GF-D8 (cell line): ENCODE measurements around the gene TNFAIP1.

Source experiments
- DNase-seq: peaks from one replicate; lab custom pipeline; 2025; lab: John Stamatoyannopoulos, UW

TNFAIP1 gene

DNA sequence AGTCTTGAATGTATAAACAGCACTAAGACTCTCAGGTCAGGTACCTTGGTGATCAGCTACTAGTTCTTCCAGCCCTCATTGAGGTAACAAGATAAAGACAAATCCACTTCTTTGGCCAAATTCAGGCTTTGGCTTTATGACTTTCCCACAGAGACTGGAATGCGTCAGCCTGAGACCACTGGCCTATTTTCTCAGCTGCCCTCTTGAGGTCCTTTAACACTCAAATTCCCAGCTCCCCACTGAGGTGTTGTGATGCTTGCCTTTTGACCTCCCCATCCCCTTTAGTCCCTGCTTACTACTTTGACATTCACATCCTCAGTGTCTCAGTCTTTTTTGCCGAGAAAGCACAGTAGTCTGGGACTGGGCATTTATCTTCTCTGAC lies 10.6 kb downstream of the TNFAIP1 start:
- no peak for DNase-seq

DNA sequence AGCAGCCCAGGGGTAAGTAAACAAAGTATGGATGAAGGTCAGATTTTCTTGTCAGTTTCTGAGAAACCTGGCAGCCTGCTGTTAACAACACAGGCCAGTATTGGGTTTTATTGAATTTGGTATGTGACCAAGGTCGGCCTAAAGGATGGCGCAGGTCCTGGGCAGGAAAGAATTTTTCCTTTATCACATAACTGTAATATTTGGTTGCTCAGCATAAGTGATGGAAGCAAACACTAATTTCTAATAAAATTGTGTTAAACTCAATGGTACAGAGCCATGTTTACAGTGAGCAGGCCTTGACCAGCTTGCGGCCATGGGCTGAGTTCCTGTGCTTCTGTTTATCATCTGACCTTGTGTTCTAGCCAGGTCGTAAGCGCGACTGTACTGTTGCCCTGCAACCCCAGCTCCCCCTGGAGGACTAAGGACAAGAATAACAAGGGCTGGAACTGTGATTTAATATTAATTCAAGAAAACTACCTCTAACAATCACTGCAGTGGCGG lies 11.2 kb downstream of the TNFAIP1 start:
- DNase-seq: no peak

DNA sequence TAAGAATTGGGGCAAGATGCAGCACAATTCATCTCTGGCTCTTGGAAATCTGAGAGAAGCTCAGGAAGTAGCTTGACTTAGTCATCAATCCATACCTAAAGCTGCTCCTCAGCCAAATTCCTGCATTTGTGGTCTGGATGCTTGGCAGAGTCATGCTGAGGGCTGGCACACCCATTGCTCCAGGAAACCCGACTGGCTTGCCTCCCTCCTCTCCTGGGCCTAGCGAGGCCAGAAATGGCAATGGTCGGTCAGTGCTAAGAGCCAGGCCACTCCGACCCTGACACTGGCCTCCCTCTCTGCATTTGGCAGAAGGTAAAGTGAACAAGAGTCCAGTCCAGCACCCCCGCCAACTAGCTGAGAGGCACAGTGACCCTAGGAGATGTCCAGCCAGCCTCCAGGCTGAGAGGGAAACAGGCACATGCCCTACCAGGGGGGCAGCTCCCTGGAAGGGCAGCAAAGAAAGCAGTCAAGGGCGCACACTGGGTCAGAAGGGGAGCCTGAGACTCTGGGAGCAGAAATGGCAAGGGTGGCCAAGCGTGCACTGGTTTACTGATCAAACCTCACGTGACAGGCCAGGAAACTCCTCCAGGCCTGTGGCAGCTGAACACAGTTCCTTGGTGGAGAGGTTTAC lies 11.8 kb downstream of the TNFAIP1 start:
- DNase-seq: no peak

DNA sequence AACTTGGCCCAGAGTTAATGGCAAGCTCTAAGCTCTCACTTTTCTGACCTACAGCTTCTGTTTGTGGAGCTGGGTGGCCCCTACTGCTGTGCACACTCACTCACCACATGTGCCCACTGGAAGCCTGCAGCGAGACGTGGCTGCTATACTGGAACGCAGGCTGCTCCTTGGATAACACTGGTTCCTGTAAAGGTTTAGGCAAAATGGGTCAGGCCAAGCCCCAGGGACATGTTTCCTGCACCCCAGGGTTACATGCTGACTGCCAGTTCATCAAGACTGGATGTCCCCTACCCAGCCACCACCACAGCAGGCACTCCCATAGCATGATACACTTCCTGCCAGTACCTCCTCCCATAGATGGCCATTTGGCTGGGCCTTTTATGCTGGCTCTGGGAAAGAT lies 13.4 kb downstream of the TNFAIP1 start:
- no peak for DNase-seq

DNA sequence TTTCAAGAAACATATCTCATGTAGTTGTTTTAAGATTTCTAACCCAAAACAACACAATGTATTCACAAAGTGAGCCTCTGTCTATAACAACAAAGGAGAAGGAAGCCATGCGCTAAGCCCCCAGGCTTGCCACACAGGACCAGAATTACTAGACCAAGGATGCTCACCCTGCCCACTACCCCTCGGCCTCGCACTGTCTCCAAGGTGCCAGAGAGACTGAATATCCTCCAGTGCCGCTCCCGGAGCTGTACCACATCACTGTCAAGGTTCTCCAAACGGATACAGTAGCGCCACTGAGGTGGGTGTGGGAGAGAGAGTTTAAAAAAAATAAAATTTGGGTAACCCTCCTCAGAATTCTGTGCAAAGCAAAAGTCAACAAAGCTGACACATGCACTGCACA lies 14.7 kb downstream of the TNFAIP1 start:
- no peak for DNase-seq

DNA sequence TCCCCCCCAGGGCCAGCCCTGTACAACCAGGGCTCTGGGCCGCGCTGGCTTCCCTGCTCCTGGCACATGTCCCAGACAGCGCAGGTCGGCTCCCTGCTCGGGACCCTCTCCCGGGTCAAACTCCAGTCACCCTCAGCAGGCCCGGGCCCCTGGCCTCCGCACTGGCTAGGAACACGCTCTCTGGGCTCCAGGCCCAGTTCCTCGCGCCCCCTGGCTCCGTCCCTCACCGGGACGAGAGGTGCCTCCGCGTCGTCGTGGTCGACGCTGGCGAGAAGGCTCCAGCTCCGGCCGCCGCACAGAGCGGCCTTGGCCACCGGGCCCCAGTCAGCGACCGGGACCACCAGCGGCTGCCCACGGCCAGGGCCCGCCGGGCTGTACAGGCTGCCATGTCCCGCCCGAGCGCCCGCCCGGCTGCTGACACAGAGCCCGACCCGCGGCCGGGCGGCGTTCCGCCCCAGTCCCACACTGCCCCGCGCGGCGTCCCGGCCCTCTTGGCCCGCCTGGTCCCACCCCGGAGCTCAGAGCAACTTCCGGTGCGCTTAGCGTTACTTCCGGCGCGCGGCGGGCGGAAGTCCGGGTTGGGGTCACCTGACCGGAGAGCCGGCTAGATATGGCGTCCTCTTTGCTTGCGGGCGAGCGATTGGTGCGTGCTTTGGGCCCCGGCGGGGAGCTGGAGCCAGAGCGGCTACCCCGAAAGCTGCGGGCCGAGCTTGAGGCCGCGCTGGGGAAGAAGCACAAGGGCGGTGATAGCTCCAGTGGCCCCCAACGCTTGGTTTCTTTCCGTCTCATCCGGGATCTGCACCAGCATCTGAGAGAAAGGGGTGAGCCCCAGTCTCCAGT lies 21.7 kb downstream of the TNFAIP1 start, which contains the start of gene POLDIP2:
TSS of gene POLDIP2 (minus strand) at position 467 of the 840 bp plus-strand sequence. CDS start at position 388, 79 bp downstream.
- peak; percentile 53 for DNase-seq

DNA sequence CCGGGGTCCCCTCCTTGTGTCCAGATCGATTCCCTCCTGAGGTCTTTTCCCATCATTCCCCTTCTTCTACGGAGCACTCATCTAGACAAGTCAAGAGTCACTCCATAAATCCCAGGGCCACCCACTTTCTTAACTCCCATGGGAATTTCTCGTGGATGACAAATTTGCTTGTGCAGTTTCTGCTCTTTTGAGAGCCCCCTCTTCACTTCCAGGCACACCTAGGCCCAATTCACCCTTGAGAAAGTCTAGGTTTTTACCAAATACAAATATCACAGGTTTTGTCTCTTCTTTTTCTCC lies 22.3 kb downstream of the TNFAIP1 start:
- no peak for DNase-seq

DNA sequence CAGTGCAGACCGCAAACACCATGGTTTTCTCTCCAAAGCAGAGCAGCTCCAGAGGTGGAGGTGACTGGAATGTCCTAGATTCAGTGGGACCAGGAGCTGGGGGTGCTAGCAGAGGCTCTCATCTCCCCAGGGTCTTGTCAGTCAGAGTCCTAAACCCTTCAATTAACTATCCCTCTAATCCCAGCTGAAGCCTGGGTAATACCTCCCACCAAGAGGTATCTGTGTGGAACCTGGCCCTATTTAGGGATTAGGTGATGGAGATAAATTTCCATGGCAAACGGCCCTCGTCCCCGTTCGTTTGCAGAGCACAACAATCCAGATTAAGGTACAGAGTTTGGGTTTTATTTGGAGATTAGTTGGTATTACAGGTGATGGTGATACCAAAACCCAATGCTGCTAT lies 27.6 kb downstream of the TNFAIP1 start:
- DNase-seq: no peak

DNA sequence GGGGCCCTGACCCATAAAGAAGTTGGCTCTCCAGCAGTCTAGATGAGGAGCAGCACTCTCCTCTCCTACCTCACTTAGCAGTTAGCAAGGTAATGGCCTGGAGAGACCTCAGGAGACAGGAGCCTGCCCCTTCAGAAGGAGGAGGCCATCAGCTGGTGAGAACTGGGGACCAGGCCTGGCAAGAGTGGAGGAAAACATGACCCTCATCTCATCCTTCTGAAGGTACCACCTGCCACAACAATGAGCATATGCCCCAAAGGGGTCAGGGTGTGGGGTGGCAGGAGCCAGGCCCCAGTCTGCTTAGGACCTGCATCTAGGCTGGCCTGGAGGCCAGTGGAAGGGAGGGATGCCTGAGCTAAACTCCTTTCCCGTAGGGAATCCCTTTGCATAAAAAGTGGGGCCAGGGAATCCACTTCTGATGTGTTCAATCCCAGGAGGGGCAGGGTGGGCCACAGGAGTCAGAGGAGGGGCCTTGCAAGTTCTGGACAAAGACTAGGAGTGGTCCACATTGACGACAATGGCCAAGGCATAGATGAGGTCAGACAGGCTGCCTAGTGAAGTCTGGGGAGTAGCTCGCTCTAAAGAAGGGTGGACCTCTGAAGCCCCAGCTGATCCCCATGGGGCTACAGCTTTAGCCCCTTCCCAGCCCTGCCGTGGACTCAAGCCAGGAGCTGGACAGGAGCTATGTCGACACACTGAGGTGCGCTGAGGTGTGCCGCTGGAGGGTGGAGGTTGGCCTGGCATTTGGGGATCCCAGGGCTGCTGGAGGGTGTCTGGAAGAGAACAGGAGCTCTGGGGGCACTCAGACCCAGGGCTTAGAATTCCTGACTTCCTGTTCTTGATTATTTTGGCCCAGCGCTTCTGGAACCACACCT lies 28.5 kb downstream of the TNFAIP1 start:
- no peak for DNase-seq

DNA sequence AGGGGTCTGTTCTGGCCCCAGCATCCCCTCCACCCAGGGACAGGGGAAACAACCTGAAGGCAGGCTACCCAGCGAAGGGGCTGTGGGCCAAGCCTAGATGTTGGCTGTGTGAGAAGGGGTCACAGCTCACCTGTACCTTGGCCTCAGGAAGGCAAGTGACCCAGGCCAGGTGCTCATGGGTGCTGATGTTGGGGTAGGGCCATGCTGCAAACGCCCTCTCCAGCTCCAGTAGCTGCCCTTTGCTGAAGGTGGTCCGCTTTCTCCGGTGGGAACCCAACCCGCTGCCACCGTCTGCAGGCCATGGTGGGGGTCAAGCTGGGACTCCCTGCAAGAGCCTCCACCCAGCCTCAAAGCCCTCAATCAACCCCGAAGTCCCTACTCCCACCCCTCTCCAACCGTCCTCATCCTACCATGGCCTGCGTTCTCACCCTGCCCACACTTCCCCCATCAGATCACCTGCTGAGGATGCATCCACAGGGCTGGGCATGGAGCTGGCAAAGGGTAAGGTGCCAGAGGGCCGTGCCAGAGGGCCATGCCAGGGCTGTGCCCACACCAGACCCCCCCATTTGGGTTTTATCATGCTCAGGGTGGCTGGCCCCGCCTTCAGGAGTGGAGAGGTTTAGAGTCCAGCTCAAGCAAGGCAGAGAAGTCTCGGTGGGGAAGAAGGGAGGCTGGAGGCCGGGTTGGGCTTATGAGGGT lies 29.3 kb downstream of the TNFAIP1 start, which contains the start of gene SEBOX:
TSS of gene SEBOX (minus strand) at position 535 of the 699 bp plus-strand sequence. CDS start at position 487, 48 bp downstream.
- DNase-seq: no peak

DNA sequence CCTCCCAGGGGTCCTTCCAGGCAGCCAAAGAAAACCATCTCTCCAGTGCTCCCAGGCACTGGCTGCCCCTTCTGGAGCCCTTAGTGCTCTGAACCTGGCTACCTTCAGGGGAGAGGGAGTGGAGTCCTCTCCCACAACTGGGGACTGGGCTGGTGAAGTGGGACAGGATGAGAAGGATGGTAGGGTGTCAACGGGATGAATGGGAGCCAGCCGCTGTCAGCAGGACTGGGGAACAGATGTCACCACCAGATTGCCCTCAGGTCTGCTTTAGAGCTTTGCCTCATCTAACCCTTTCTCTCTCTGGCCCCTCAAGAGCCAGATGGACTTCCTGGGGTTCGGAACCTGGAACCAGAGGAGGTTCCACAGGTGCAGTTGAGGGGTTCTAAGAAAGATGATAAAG lies 29.9 kb downstream of the TNFAIP1 start:
- no peak for DNase-seq

DNA sequence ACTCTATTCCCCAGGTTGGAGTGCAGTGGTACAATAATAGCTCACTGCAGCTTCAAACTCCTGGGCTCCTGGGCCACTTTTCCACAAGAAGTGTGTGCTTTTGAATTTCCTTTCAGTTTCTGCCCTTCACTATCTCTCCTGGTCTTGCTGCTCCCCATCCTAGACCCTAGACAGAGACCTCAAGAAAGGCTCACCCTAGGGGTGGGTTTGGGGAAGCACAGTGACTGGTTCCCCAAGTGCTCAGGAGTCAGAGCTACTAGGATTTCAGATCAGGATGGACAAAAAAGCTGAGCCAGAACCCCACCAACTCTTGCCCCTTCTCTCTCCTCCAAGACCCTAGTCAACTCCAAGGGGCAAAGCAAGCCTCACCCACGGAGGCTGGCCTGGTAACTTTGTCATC lies 31.0 kb downstream of the TNFAIP1 start:
- no peak for DNase-seq

DNA sequence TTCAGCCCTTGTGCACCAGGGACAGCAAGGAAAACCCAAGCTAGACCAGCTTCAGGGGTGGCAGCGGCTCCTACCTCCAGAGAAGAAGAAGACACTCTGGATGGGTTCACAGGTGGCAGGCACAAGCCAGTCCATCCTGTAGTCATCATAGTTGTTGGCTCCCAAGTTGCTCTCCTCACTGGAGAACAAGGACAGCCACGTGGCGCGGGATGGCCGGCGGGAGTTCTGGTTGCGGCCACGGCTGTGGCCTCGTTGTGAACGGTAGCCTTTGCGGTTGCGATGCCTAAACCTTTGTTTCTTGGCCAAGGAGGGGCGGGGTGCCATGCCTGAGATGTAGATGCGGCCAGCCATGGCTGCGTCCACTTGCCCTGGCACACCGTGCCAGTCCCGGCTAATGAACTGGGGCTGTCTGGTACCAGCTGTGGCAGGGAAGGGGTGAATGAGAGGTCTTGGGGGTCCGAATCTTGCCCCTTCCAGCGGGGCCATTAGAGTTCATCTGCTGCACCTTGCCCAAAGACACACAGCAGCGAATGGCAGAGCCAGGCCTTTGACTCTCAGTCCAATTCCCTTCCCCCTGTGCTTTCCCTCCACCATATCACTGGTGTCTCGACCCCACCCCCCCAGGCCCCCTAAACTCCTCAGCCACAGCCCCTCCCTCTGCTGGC lies 32.2 kb downstream of the TNFAIP1 start:
- DNase-seq: no peak

DNA sequence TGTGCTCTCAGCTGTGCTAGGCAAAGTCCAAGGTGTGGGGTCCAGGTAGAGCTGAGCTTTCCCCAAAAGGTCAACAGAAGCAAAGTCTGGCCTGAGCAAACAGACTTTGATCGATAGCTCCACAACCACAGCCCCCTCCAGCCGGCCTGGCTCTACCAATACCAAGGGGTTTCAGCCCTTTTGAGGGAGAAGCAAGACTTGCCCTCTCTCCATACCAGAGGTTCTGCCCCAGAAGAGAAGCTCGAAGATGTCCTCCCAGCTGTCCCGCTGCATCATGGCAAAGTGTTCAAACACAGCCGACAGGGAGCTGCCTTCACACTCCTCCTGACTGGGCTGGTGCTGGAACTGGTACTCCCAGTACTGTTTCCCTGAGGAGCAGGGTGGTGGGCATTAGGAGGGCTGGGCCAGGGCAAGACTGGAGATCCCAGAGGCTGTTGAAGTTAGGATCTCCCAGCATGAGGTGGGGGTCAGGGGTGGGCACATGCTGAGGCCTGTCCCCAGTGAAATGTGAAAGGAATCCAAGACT lies 32.8 kb downstream of the TNFAIP1 start:
- no peak for DNase-seq

DNA sequence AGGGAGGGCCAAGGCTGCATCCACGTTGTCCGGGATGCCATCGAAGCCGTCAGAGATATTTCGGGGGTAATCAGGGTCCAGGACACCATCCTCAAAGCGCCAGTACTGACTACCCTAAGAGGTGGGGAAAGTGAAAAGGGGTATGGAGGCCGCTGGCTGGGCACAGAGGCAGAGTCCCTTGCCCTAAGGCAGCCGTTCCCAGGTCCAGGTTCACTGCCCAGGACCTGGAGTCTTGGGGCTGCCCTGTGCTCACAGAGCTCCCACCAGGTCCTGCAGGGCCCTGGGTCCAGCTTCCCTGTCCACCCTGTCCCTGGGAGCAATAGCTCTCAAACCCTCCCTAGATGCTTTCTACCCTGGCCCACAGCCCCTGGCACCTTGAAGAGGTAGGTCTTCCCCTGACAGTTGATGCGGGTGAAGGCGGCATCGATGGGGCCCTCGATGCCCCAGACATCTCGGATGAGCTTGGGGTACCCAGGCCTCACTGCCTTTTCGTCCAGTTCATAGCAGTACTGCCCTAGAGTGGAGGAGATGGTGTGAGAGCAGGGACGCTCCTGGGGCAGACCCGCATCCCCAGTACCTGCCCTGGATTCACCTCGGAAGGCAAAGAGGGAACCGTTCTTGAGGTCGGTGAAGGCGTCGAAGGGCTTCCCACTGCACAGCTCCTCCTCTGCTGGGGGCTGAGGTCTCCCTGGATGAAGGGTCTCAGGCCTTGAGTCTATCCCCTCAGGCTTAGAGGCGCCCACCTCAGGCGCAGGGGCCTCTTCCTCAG lies 33.5 kb downstream of the TNFAIP1 start:
- no peak for DNase-seq

DNA sequence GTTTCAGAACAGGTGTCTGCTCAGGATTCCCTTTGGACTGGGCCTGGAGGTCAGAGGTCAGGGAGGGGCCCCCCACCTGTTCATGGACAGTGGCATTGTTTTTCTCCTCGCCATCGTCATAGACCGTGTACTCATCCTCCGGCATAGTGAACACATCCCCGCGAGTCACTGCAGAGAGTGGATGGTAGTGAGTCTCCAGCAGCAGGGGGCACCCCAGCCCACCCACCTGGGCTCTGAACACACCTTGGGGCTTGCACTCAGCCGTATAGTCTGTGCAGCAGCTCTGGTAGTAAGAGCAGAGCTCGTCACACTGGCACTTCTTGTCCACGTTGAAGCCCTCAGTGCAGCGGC lies 34.1 kb downstream of the TNFAIP1 start:
- DNase-seq: no peak

DNA sequence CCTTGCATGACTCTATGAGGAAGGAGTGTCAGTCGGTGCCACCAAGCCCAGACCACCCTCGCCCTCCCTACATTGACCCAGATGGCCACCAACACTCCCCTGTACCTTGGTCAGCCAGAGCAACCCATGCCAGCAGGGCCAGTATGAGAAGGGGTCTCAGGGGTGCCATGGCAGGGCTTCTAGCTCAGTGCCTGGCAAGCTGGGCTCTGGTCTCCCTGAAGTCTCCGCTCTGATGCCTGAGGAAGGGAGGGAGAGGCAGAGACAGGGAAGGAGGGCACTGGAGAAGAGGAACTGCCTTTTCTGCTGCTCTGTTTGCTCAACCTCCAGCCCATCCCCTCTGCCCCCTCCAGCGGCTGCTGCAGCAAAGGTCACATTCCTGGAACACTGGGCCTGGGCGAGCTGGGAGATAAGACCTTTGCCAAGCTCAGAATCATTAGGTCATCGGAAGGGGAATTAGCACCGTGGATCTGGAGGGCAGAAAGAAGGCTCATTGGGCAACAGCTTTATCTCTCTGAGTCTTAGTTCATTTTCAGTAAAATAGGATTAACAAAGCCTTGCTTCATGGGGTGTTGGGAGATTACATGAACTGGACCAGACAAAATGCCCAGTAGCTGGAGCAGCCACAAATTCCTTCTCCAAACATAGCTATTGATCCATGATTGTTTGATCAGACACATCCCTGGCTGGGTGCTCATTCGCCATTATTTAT lies 34.6 kb downstream of the TNFAIP1 start, which contains the start of gene VTN:
TSS of gene VTN (minus strand) at position 273 of the 709 bp plus-strand sequence. CDS start at position 169, 104 bp downstream.
- DNase-seq: no peak

DNA sequence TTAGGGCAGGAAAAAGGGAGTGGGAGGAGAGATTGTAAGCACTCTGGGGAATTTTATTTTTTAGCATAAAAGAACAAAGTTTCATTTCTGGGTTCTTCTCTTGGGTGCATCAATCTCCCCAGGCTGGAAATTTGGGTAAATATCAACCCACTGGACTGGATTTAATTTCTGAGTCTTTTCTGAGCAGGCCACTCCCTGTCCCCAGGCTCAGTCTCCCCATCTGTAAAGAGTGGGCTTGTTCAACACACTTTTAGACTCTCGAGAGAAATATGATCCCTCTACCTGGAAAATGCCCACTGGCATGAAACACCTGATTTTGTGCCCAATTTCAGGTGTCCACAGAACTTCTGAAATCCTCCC lies 35.2 kb downstream of the TNFAIP1 start:
- DNase-seq: no peak
